Stomach (tissue), 4 donors: ENCODE data around the gene NUDT19.

ENCODE experiments used
- POLR2A ChIP-seq, 4 donors: fragments of 450-650 bp; IDR thresholded peaks; one replicate each; pipeline ENCODE4 v1.6.1; 2016; ENCODE audit warnings: antibody characterized with exemption in 4 of 4, control low read depth in 2 of 4, mild to moderate bottlenecking in 1 of 4, moderate library complexity in 1 of 4
- POLR2AphosphoS5 ChIP-seq, 3 donors: sonication (generic); formaldehyde crosslinking; IDR thresholded peaks; one replicate each; pipeline ENCODE4 v1.6.1; 2016; ENCODE audit warnings: antibody characterized with exemption in 3 of 3
- TF ChIP-seq, protein P1 (sequence below), 7 experiments: fragments of 450-650 bp in 4 of 7; fragments of 200-600 bp in 3 of 7; sonication (generic) in 3 of 7; IDR thresholded peaks; one replicate each; pipeline ENCODE4 v1.5.1; 2016 to 2019; ENCODE audit warnings: antibody characterized with exemption in 7 of 7, control low read depth in 2 of 7, mild to moderate bottlenecking in 1 of 7

DNA sequence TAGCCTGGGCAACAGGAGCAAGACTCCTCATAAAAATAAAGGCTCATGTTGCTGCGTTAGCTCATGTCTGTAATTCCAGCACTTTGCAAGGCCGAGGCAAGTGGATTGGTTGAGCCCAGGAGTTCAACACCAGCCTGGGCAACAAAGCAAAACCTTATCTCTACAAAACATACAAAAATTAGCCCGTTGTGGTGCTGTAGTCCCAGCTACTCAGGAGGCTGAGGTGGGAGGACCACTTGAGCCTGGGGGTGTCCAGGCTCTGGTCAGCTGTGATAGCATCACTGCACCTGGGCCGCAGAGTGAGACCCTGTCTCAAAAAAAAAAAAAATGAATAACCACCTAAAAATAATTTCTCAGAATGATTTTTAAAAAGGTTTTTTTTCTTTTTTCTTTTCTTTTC is 3.9 kb upstream of the NUDT19 start:
- TF ChIP-seq POLR2AphosphoS5 (IDR thresholded peaks at IDR 0.05), result no peak
- TF ChIP-seq, protein P1, sequence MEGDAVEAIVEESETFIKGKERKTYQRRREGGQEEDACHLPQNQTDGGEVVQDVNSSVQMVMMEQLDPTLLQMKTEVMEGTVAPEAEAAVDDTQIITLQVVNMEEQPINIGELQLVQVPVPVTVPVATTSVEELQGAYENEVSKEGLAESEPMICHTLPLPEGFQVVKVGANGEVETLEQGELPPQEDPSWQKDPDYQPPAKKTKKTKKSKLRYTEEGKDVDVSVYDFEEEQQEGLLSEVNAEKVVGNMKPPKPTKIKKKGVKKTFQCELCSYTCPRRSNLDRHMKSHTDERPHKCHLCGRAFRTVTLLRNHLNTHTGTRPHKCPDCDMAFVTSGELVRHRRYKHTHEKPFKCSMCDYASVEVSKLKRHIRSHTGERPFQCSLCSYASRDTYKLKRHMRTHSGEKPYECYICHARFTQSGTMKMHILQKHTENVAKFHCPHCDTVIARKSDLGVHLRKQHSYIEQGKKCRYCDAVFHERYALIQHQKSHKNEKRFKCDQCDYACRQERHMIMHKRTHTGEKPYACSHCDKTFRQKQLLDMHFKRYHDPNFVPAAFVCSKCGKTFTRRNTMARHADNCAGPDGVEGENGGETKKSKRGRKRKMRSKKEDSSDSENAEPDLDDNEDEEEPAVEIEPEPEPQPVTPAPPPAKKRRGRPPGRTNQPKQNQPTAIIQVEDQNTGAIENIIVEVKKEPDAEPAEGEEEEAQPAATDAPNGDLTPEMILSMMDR (IDR thresholded peaks at IDR 0.05), result no peak
- TF ChIP-seq POLR2A (IDR thresholded peaks at IDR 0.05), result no peak
